NCI-H748 (cell line): Measurements from ENCODE around the gene LATS2.

Experiments
- DNase-seq: peaks from one replicate; lab custom pipeline; 2025; ENCODE audit not compliant: unreplicated experiment; lab: John Stamatoyannopoulos, UW

Gene LATS2

GRCh38 chr13:21061029-21061763 is at the start of gene LATS2:
TSS of gene LATS2 (minus strand) at chr13:21061586. CDS start at chr13:21046026, 15,560 bp downstream.
- DNase-seq, result peak; percentile 83

- no peak for DNase-seq
These were observed 47.8 kb upstream of the LATS2 start for GRCh38 chr13:21109168-21109567.

DNA sequence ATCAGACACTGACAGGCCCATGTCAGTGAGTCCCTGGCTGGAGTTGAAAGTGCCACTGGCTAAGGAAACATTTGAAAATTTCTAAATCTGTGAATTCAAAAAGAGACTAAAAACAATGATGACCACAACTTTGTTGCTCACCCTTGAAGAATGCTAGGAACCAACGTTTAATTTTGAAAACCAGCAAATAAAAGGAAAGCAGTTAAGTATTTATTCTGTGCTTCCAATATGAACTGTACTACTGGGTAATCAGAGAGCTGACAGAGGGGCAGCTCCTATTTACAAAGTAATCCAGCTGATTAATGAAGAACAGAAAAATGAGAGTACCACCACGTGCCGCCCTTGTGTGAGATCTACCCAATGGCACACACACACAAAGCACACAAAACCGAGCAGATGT is 44.7 kb upstream of the LATS2 start:
- peak; percentile 60 for DNase-seq

DNA sequence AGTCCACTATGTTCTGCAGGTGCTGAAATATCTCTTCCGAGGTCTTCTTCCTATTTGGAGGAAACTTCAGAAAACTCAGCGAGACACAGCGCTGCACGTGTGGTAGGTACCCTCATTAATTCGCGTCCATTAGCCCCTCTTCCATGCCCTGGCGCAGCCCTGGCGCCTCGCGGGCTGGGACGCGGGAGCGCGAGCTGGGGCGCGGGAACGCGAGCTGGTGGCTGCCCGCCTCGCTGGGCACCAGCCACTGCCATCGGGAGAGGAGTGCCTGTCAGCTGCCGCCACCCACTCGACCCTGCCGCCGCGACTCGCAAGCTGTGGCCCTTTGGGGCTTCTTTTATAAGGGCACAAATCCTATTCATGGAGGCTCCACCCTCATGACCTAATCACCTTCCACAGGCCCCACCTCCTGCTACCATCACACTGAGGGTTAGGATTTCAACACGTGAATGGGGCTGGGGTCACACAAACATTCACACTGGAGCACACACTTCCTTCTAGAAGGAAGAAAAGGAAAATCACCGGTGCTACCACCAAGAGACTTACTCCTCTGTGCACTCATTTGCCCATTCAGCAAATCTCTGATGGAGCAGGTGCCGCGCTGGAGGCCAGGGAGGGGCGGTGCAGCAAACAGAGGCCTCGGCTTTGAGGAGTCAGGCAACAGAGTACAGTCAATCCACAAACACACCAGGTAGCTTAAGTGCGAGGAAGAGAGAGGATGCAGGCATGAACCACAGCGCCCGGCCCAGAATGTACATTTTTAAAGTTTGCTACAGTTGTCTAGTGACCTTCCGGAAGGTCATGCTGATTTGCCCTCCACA is 43.0 kb upstream of the LATS2 start:
- DNase-seq, result no peak

GRCh38 chr13:21101865-21102576 is 40.6 kb upstream of the LATS2 start:
- no peak for DNase-seq

- no peak for DNase-seq
These were observed 39.8 kb upstream of the LATS2 start for GRCh38 chr13:21100994-21101757.

GRCh38 chr13:21100211-21100610 is 38.8 kb upstream of the LATS2 start:
- DNase-seq, result no peak

DNA sequence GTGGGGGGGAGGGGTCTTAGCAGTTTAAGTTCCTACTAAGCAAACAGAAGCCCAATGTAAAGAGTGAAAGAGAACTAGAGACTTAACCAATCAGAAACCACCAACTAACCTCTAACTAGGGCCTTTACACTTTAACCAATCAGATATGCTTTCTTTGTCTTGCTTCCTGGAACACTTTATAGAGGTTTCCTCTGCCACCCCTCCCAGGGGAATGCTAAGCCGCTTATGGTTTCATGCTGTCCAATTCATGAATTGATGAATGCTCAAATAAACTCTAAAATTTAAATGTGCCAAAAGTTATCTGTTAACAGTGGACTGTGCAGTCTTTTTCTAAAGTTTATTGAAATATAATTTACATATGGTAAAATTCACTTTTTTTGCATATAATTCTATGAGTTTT is 33.9 kb upstream of the LATS2 start:
- DNase-seq, result no peak

DNA sequence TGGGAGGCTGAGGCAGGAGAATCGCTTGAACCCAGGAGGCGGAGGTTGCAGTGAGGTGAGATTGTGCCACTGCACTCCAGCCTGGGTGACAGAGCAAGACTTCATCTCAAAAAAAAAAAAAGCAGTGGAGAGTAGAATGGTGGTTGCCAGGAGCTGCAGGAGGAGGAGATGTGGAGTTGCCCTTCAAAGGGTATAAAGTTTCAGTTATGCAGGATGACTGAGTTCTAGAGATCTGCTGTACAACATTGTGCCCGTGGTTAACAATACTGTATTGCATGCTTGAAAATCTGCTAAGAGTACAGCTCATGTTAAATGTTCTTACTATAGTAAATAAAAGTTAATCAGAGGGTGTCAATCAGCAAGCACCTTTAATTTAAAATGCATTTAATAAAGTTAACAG is 28.4 kb upstream of the LATS2 start:
- DNase-seq, result no peak

DNA sequence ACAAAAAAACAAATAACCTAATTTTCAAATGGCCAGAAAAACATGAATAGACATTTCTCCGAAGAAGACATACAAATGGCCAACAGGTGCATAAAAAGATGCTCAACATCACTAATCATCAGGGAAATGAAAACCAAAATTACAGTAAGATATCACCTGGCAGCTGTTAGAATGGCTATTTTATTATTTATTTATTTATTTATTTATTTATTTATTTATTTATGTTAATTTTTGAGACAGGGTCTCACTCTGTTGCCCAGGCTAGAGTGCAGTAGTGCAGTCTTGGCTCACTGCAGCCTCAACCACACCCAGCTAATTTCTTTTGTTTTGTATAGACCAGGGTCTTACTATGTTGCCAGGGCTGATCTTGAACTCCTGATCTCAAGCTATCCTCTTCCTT is 27.1 kb upstream of the LATS2 start:
- no peak for DNase-seq

DNA sequence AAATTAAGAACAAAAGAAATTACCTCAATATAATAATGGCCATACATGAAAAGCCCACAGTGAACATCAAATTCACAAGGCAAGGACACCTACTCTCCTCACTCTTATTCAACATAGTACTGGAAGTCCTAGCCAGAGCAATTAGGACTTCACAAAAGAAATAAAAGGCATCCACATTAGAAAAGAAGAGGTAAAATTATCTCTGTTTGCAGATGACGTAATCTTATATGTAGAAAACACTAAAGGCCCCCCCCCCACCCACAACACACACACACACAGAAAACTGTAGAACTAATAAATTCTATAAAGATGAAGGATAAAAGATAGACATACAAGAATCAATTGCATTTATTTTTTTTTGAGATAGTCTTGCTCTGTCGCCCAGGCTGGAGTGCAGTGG is 25.5 kb upstream of the LATS2 start:
- peak; percentile 58 for DNase-seq

- no peak for DNase-seq
These were observed 20.5 kb upstream of the LATS2 start for GRCh38 chr13:21081926-21082325.

GRCh38 chr13:21080593-21080891 is 19.2 kb upstream of the LATS2 start:
- no peak for DNase-seq

DNA sequence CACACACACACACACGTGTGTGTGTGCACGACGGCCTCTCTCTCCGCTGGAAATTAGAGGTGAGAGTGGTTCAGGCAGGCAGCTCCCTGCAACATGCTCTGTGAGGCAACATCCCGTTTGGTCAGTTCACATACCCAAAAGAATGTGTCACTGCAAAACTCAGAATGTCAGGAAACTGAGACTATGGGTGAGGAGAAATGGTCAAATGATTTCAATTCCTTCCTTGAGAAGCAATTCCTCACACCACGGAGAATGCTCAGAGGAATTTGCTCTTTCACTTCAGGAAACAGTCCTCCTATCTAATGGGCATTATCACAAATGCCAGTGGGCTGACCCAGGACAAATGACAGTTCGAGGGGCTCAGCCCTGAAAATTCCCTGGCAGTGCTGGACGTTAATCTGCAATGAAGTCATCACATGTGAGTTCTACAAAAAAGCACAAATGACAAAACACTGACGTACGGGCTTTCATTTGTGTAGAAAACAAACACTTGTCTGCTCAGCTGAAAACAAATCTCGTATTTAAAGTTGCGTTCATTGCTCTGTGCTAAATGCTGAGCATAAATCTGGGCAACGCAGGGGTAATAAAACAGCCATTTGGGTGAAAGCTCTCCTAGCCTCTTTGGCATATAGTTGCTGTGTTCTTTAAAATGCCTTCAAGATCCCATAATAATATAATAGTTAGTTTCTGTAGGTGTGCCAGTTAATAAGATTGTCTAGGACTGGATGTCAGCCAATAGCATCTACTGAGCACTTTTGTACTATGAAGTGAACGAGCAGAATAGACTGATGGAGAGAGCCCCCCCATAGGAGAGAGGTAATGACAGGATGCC is 18.6 kb upstream of the LATS2 start:
- DNase-seq, result peak; percentile 41

GRCh38 chr13:21079221-21079620 is 17.8 kb upstream of the LATS2 start:
- DNase-seq, result no peak

GRCh38 chr13:21078501-21078900 is 17.1 kb upstream of the LATS2 start:
- no peak for DNase-seq

- no peak for DNase-seq
These were observed 16.5 kb upstream of the LATS2 start for GRCh38 chr13:21077788-21078353.

- no peak for DNase-seq
These were observed 15.8 kb upstream of the LATS2 start for GRCh38 chr13:21077076-21077787.

GRCh38 chr13:21076253-21076652 is 14.9 kb upstream of the LATS2 start:
- no peak for DNase-seq
